Effector memory CD4-positive, alpha-beta T cell (primary cell): ENCODE results near the gene TMEM132C.

Source experiments
- DNase-seq, 3 donors: peaks; one replicate each; pipeline ENCODE4 v3.0.0-alpha.2; 2020
- H3K27ac ChIP-seq: 2 replicates; pipeline ENCODE4 v1.7.0; 2013; ENCODE audit warnings: mild to moderate bottlenecking, low read length, moderate library complexity; ENCODE audit not compliant: insufficient read depth, poor library complexity, severe bottlenecking
- H3K27me3 ChIP-seq: replicated peaks from 2 replicates; pipeline ENCODE4 v1.7.0; 2013; ENCODE audit warnings: mild to moderate bottlenecking, low read length; ENCODE audit not compliant: insufficient read depth, control insufficient read depth, poor library complexity, severe bottlenecking
- H3K36me3 ChIP-seq: 2 replicates; pipeline ENCODE4 v1.7.0; 2013; ENCODE audit warnings: mild to moderate bottlenecking, low read length, moderate library complexity; ENCODE audit not compliant: control insufficient read depth, insufficient read depth
- H3K4me1 ChIP-seq: 2 replicates; pipeline ENCODE4 v1.7.0; 2013; ENCODE audit warnings: low read length, mild to moderate bottlenecking; ENCODE audit not compliant: control insufficient read depth, insufficient read depth, poor library complexity, severe bottlenecking
- H3K4me3 ChIP-seq: 2 replicates; pipeline ENCODE4 v1.7.0; 2013; ENCODE audit warnings: low read length, low read depth, mild to moderate bottlenecking; ENCODE audit not compliant: insufficient read depth, poor library complexity, severe bottlenecking
- H3K9me3 ChIP-seq: 2 replicates; pipeline ENCODE4 v1.7.0; 2013; ENCODE audit warnings: mild to moderate bottlenecking, low read length, moderate library complexity; ENCODE audit not compliant: control insufficient read depth

TMEM132C gene

GRCh38 chr12:128316078-128316477 is 49.1 kb downstream of the TMEM132C start:
- H3K4me1 ChIP-seq, result no peaks in the 10 kb centered on the region
- no peak for DNase-seq
- H3K27me3 ChIP-seq, result peaks cover 3% of the 10 kb centered on the region
- H3K4me3 ChIP-seq, result no peak overlapping the region
- no peaks in the 10 kb centered on the region for H3K9me3 ChIP-seq
- H3K27ac ChIP-seq, result no peak overlapping the region
- H3K36me3 ChIP-seq, result no peaks in the 10 kb centered on the region

GRCh38 chr12:128316973-128317526 is 50.1 kb downstream of the TMEM132C start:
- no peak overlapping the region for H3K4me3 ChIP-seq
- H3K4me1 ChIP-seq, result no peaks in the 10 kb centered on the region
- no peak overlapping the region for H3K27ac ChIP-seq
- no peaks in the 10 kb centered on the region for H3K36me3 ChIP-seq
- H3K27me3 ChIP-seq, result peaks cover 3% of the 10 kb centered on the region
- no peak for DNase-seq
- no peaks in the 10 kb centered on the region for H3K9me3 ChIP-seq

GRCh38 chr12:128318341-128318740 is 51.4 kb downstream of the TMEM132C start:
- no peaks in the 10 kb centered on the region for H3K27me3 ChIP-seq
- no peak overlapping the region for H3K27ac ChIP-seq
- no peak overlapping the region for H3K4me3 ChIP-seq
- H3K9me3 ChIP-seq, result no peaks in the 10 kb centered on the region
- no peaks in the 10 kb centered on the region for H3K36me3 ChIP-seq
- no peak for DNase-seq
- no peaks in the 10 kb centered on the region for H3K4me1 ChIP-seq

GRCh38 chr12:128318946-128319345 is 52.0 kb downstream of the TMEM132C start:
- H3K36me3 ChIP-seq, result no peaks in the 10 kb centered on the region
- no peak for DNase-seq
- H3K27me3 ChIP-seq, result no peaks in the 10 kb centered on the region
- no peaks in the 10 kb centered on the region for H3K9me3 ChIP-seq
- H3K4me3 ChIP-seq, result no peak overlapping the region
- H3K27ac ChIP-seq, result no peak overlapping the region
- no peaks in the 10 kb centered on the region for H3K4me1 ChIP-seq

GRCh38 chr12:128322341-128322740 is 55.4 kb downstream of the TMEM132C start:
- H3K4me1 ChIP-seq, result no peaks in the 10 kb centered on the region
- H3K36me3 ChIP-seq, result no peaks in the 10 kb centered on the region
- no peak for DNase-seq
- no peaks in the 10 kb centered on the region for H3K9me3 ChIP-seq
- H3K27me3 ChIP-seq, result no peaks in the 10 kb centered on the region
- H3K27ac ChIP-seq, result no peak overlapping the region
- no peak overlapping the region for H3K4me3 ChIP-seq

GRCh38 chr12:128323145-128323920 is 56.4 kb downstream of the TMEM132C start:
- H3K27ac ChIP-seq, result no peak overlapping the region
- DNase-seq, result no peak
- no peak overlapping the region for H3K4me3 ChIP-seq
- no peaks in the 10 kb centered on the region for H3K4me1 ChIP-seq
- no peaks in the 10 kb centered on the region for H3K27me3 ChIP-seq
- no peaks in the 10 kb centered on the region for H3K9me3 ChIP-seq
- H3K36me3 ChIP-seq, result no peaks in the 10 kb centered on the region

GRCh38 chr12:128325646-128326045 is 58.7 kb downstream of the TMEM132C start:
- Histone ChIP-seq H3K9me3 (no peaks in the 10 kb centered on the region), H3K36me3 (no peaks in the 10 kb centered on the region), H3K4me1 (no peaks in the 10 kb centered on the region)

GRCh38 chr12:128326406-128326805 is 59.4 kb downstream of the TMEM132C start:
- Histone ChIP-seq H3K27me3 (no peaks in the 10 kb centered on the region), H3K36me3 (no peaks in the 10 kb centered on the region), H3K9me3 (no peaks in the 10 kb centered on the region), H3K27ac (no peak overlapping the region), H3K4me3 (no peak overlapping the region), H3K4me1 (no peaks in the 10 kb centered on the region)
- DNase-seq, result no peak

More at GRCh38 chr12:128325646-128326045, 58.7 kb downstream of the TMEM132C start:
- Histone ChIP-seq H3K27me3 (no peaks in the 10 kb centered on the region), H3K27ac (no peak overlapping the region), H3K4me3 (no peak overlapping the region)
- DNase-seq, result no peak

- no peak overlapping the region for H3K4me3 ChIP-seq
- H3K27ac ChIP-seq, result no peak overlapping the region
- no peaks in the 10 kb centered on the region for H3K4me1 ChIP-seq
- H3K9me3 ChIP-seq, result no peaks in the 10 kb centered on the region
- no peaks in the 10 kb centered on the region for H3K36me3 ChIP-seq
- DNase-seq, result no peak
- H3K27me3 ChIP-seq, result no peaks in the 10 kb centered on the region
These were observed 62.0 kb downstream of the TMEM132C start for GRCh38 chr12:128328961-128329360.

- H3K36me3 ChIP-seq, result no peaks in the 10 kb centered on the region
- H3K4me1 ChIP-seq, result no peaks in the 10 kb centered on the region
These were observed 69.5 kb downstream of the TMEM132C start for GRCh38 chr12:128336204-128337070.

More at GRCh38 chr12:128336204-128337070, 69.5 kb downstream of the TMEM132C start:
- H3K27ac ChIP-seq, result no peak overlapping the region
- no peaks in the 10 kb centered on the region for H3K27me3 ChIP-seq
- no peak for DNase-seq
- H3K4me3 ChIP-seq, result no peak overlapping the region
- H3K9me3 ChIP-seq, result no peaks in the 10 kb centered on the region
